Skeletal muscle satellite cell (primary cell): ENCODE results near the gene P2RY14.
"Not testable (repeated sequence)": the region's sequence is repeated elsewhere in the genome, so short reads cannot be mapped to it uniquely, and the experiment has no call there.

Experiments used
- H3K27me3 ChIP-seq: 2 replicates; pipeline ENCODE4 v1.7.0; 2013; ENCODE audit warnings: low read length; ENCODE audit not compliant: control insufficient read depth, insufficient read depth
- H3K36me3 ChIP-seq: 2 replicates; pipeline ENCODE4 v1.7.0; 2013; ENCODE audit warnings: mild to moderate bottlenecking, control low read depth, low read length; ENCODE audit not compliant: insufficient read depth
- H3K4me1 ChIP-seq: 2 replicates; pipeline ENCODE4 v1.7.0; 2013; ENCODE audit warnings: low read length; ENCODE audit not compliant: control insufficient read depth, insufficient read depth
- H3K4me2 ChIP-seq: 2 replicates; pipeline ENCODE4 v1.7.0; 2013; ENCODE audit warnings: mild to moderate bottlenecking, low read length
- H3K4me3 ChIP-seq: 2 replicates; pipeline ENCODE4 v1.7.0; 2013; ENCODE audit warnings: low read length
- H3K9ac ChIP-seq: 2 replicates; pipeline ENCODE4 v1.7.0; 2013; ENCODE audit warnings: mild to moderate bottlenecking, low read depth, low read length, moderate library complexity
- H3K9me3 ChIP-seq: replicated peaks from 2 replicates; pipeline ENCODE4 v1.7.0; 2013; ENCODE audit warnings: mild to moderate bottlenecking, control low read depth, low read length

P2RY14 gene

DNA sequence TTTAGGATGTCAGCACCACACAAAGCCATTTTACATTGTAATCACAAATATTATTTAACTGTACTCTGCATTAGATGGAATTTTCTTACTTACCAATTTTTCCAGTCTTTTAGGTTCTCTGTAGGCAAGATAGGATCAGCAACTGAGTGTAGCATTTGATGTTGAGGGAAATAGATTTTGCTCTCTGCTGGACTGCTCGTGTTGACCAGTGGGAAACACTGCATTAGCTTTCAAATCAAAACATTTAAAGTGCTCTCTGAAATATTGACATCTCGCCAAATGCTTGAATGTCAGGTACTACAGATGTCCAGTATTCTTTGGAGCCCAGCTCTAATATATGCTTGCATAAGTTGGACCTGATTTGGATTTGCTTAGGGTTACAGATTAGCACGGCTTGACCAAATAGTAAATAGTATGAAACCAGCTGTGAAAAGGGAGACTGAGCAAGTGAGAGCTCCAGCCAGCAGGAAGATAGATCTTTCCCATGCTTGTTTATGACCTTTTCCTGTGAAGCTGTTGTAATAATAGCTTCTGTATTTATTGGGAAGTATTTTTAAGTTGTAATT is 29.5 kb downstream of the P2RY14 start:
- Histone ChIP-seq H3K36me3 (no peaks in the 10 kb centered on the region), H3K9ac (no peak overlapping the region), H3K4me3 (no peak overlapping the region), H3K9me3 (no peaks in the 10 kb centered on the region), H3K4me1 (no peaks in the 10 kb centered on the region), H3K27me3 (no peaks in the 10 kb centered on the region), H3K4me2 (no peak overlapping the region)

DNA sequence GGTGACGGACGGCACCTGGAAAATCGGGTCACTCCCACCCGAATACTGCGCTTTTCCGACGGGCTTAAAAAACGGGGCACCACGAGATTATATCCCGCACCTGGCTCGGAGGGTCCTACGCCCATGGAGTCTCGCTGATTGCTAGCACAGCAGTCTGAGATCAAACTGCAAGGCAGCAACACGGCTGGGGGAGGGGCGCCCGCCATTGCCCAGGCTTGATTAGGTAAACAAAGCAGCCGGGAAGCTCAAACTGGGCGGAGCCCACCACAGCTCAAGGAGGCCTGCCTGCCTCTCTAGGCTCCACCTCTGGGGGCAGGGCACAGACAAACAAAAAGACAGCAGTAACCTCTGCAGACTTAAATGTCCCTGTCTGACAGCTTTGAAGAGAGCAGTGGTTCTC is 36.3 kb downstream of the P2RY14 start:
- H3K9me3 ChIP-seq, H3K27me3 ChIP-seq, H3K9ac ChIP-seq, H3K4me1 ChIP-seq, H3K36me3 ChIP-seq, H3K4me3 ChIP-seq, H3K4me2 ChIP-seq: not testable (repeated sequence)

DNA sequence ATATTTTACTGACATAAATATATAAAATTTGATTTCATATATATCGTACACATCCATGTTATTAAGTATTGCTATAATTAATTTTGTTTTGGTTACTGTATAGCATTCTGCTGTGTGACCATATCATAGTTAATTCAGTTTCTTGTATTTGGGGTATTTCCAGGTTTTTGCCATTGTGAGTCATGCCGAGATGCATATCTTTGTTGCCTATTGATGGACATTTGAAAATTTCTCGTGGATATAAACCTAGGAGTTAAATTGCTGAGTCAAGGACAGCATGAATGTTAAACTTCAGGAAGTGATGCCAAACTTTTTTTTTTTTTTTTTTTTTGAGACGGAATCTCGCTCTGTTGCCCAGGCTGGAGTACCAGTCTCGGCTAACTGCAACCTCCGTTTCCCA is 41.6 kb downstream of the P2RY14 start:
- Histone ChIP-seq H3K4me2 (no peak overlapping the region), H3K4me1 (no peaks in the 10 kb centered on the region), H3K9me3 (no peaks in the 10 kb centered on the region), H3K36me3 (no peaks in the 10 kb centered on the region), H3K27me3 (no peaks in the 10 kb centered on the region), H3K9ac (no peak overlapping the region), H3K4me3 (no peak overlapping the region)

DNA sequence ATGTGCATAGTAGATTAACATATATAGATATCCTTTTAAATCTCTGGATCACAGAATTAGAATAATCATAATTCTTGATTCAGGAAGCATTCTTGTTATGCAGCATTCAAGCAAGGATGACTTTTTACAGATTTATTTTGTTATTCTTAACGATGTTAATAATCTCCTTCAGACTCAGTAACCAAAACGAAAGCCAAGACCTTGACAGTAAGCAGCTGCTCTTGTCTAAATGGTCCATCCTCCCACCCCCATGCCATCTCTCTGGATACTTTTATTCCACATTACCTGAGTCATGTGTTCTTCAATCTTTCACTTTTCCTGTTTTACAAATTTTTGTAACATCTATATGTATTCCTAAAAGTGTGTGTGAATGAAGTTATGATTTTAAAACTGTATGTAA is 42.0 kb downstream of the P2RY14 start:
- H3K4me2 ChIP-seq: no peak overlapping the region
- no peak overlapping the region for H3K9ac ChIP-seq
- no peaks in the 10 kb centered on the region for H3K9me3 ChIP-seq
- no peak overlapping the region for H3K4me3 ChIP-seq
- H3K36me3 ChIP-seq: no peaks in the 10 kb centered on the region
- no peaks in the 10 kb centered on the region for H3K27me3 ChIP-seq
- H3K4me1 ChIP-seq: no peaks in the 10 kb centered on the region

DNA sequence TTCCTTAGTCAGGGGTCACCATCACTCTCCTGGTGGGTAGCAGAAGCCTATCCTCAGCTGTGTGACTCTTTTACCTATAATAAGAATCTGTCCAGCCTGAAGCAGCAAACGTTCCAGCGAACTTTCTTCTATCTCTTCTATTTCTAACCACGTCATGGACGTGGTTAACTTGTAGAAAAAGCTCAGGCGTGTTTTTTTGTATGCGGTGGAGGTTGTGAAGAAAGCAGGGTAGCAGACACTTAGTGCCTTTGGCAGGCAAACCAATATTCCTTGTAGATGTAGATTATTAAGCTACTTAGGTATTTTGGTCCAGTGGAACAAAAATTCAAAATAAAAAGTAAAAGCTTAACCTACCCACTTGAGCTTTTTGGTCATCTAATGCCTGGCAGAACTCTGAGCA is 43.5 kb downstream of the P2RY14 start:
- Histone ChIP-seq H3K27me3 (no peaks in the 10 kb centered on the region), H3K9me3 (no peaks in the 10 kb centered on the region), H3K36me3 (no peaks in the 10 kb centered on the region), H3K4me1 (no peaks in the 10 kb centered on the region), H3K9ac (no peak overlapping the region), H3K4me3 (no peak overlapping the region), H3K4me2 (no peak overlapping the region)

DNA sequence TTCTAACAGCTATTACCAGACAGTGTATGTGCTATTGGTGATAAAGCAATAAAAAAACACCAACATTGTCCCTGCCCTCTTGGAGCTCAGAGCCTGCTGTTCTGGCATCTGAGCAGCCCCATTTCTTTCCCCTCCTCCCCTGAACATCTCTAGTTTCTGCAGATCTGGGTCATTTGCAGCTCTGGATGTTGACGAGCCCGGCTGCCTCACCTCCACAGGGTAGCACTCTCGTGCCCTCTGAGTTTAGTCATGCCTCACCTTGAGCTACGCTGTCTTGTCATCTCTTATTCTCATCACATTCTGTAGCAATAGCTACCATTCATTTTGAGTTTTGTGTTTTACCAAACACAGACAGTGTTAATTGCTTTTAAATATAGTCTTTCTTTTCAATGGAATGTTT is 45.4 kb downstream of the P2RY14 start:
- no peak overlapping the region for H3K4me3 ChIP-seq
- H3K4me1 ChIP-seq: peaks cover 10% of the 10 kb centered on the region
- no peaks in the 10 kb centered on the region for H3K9me3 ChIP-seq
- no peaks in the 10 kb centered on the region for H3K27me3 ChIP-seq
- H3K36me3 ChIP-seq: no peaks in the 10 kb centered on the region
- H3K9ac ChIP-seq: no peak overlapping the region
- no peak overlapping the region for H3K4me2 ChIP-seq

DNA sequence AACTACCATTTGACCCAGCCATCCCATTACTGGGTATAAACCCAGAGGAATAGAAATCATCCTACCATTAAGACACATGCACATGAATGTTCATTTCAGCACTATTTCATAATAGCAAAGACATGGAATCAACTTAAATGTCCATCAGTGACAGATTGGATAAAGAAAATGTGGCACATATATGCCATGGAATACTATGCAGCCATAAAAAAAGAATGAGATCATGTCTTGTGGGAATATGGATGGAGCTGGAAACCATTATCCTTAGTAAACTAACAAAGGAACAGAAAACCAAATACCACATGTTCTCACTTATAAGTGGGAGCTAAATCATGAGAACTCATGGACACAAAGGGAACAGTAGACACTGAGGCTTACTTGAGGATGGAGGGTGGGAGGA is 45.9 kb downstream of the P2RY14 start:
- H3K4me1 ChIP-seq: peaks cover 14% of the 10 kb centered on the region
- not testable (repeated sequence) for H3K9ac ChIP-seq, H3K9me3 ChIP-seq, H3K27me3 ChIP-seq, H3K4me2 ChIP-seq, H3K4me3 ChIP-seq, H3K36me3 ChIP-seq

DNA sequence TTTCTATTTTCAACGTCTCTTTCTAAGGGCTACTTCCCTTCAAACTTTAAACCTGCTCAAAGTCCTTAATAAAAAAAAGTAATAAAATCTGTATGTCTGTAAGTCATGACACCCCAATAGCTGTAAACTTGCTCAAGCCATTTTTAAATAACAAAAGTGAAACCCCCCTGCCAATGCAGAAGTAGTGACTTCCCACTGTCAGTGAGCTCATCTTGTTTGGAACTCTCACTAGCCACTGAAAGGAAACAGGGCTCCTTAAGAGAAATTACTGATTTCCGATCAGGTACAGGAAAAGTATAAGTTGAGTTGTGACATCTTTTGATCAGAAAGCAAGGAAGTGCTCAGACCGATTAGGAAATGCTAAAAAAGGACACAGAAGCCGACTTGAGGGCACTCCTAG is 47.7 kb downstream of the P2RY14 start:
- H3K9me3 ChIP-seq: no peaks in the 10 kb centered on the region
- H3K27me3 ChIP-seq: no peaks in the 10 kb centered on the region
- H3K9ac ChIP-seq: no peak overlapping the region
- peaks cover 28% of the 10 kb centered on the region for H3K4me1 ChIP-seq
- H3K4me2 ChIP-seq: no peak overlapping the region
- no peak overlapping the region for H3K4me3 ChIP-seq
- no peaks in the 10 kb centered on the region for H3K36me3 ChIP-seq

DNA sequence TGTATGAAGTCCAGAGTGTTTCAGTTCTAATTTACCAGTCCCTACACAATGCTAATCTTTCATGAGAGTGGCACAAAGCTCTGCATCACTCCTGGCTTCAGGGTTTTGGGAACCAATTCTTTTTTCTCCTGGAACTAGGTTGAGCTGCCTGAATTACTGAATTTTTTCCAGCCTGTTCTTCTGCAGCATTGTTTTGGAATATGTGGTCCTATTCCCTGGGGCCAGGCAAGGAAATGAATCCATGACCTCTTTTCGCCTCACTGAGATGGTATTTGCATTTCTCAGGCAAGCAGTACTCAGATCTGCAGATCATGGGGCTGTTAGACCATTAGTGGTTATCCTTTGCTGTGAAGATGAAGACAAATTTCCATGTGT is 49.7 kb downstream of the P2RY14 start:
- Histone ChIP-seq H3K4me2 (no peak overlapping the region), H3K9me3 (no peaks in the 10 kb centered on the region), H3K36me3 (no peaks in the 10 kb centered on the region), H3K4me1 (peaks cover 28% of the 10 kb centered on the region), H3K9ac (no peak overlapping the region), H3K4me3 (no peak overlapping the region), H3K27me3 (no peaks in the 10 kb centered on the region)

DNA sequence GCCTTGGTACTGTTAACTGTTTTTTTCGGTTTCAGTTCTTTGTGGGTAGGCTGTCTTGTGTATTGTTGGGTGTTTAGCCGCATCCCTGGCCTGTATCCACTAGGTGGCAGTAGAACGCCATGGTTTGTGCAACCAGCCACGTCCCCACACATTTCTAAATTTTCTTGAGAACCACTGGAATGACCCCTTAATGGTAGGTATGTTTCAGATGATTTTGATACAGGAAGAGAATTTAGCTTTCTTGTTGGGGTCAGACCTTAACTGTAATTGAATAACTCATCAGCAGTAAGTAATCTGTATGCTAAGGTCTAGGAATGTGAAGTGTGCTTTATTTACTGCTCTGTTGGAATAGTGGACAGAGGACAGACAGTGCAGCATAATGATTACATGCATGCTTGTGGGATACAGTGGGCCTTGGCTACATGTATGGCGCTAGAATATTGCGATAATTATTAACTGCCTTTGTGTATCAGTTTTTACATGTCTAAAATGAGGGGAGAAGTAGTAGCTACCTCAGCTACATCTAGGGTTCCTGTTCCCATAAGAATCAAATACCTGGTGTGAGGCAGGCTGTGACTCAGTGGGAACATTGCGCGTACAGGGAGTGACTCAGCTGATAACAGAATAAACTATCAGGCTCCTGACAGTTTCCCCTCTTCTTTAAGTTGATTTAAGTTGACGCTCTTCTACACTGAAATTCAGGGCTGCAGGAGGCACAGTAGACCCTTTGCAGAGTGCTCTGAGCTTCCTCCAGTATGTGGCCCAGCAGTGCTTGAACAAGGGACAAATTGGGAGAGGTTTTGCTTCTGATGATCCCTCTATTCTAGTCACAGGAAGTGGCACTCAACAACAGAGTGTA is 50.3 kb downstream of the P2RY14 start:
- no peaks in the 10 kb centered on the region for H3K9me3 ChIP-seq
- H3K4me3 ChIP-seq: no peak overlapping the region
- no peak overlapping the region for H3K9ac ChIP-seq
- H3K4me1 ChIP-seq: peaks cover 28% of the 10 kb centered on the region
- H3K36me3 ChIP-seq: no peaks in the 10 kb centered on the region
- H3K27me3 ChIP-seq: no peaks in the 10 kb centered on the region
- H3K4me2 ChIP-seq: peak overlapping the region; percentile 37

DNA sequence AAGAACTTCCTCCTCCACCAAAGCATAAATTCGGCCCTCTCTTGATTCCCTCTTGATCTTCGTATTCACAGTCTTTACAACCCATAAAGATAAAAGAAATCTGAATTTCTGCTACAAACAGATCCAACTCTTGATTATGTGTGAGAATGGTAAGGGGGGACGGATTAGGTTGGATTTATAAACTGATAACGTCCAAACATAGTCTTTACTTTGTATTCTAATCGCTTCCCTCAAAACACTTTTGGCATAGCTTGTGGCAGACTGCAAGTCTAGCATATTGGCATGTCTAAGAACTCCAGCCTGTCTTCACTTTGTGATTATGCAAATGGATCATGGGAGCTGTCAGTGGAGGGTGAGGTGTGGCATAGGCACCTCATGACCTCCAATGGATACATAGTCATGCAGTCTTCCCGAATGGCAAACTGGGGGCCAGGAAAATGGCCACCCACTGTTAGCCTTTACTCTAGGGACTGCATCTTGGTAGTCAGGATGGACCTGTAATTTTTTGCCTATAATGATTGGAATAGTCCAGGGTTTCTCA is 51.0 kb downstream of the P2RY14 start:
- Histone ChIP-seq H3K9ac (no peak overlapping the region), H3K4me2 (peak overlapping the region; percentile 37), H3K27me3 (no peaks in the 10 kb centered on the region), H3K4me1 (peaks cover 28% of the 10 kb centered on the region), H3K9me3 (no peaks in the 10 kb centered on the region), H3K36me3 (no peaks in the 10 kb centered on the region), H3K4me3 (no peak overlapping the region)

DNA sequence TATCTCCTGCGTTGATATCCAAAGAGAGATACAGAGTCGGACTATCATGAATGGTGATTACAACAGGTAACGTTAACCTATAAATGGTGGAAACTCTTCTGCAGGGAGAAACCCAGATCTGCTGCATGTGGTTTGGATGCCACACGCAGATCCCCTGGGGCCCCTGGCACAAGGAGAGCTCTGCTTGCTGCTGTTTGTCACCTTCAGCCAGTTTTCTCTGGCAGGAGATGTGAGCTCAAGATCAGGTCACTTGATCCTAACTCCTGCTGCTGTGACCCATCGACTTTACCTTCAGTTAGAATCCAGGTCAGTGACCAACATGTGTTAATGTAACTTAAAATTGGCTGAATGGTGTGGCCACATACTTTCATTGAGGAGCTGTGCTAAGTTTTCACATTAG is 51.5 kb downstream of the P2RY14 start:
- Histone ChIP-seq H3K9me3 (no peaks in the 10 kb centered on the region), H3K9ac (no peak overlapping the region), H3K4me2 (peak overlapping the region; percentile 8), H3K4me1 (peaks cover 28% of the 10 kb centered on the region), H3K4me3 (no peak overlapping the region), H3K36me3 (no peaks in the 10 kb centered on the region), H3K27me3 (no peaks in the 10 kb centered on the region)
